Tracheal epithelial cell (primary cell): ENCODE measurements around the gene LSMEM2. TPM values are rescaled to one million over a fixed set of nuclear protein-coding genes. Genes with fewer than 3 reads are reported as not detected.

Experiments used
- total RNA-seq: library from RNA; depleted of rRNA; stranded (reverse); fragments of >200 nt; gene quantifications from 2 replicates; pipeline ENCODE4 v1.2.1, GENCODE V29; 2014

Gene LSMEM2
- not detected in 2 replicates for total RNA-seq

DNA sequence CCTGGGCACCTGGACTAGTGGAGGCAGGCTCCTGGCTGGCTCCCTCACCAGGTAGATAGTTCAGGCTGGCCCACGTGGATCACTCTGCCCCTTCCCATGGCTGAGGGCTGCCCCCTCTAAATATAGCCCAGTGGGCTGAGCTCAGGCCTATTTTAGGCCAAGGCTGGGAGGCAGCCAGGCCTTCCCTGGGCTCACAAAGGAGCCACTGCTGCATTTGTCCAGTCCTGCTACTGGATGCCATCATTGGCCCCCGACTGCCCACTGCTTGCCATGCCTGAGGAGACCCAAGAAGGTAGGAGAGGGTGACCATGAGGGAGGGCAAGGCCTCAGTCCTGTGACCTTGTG lies at the start of gene LSMEM2:
LSMEM2 (plus strand) TSS at position 208 of the 345 bp plus-strand sequence; CDS start at position 235, 27 bp downstream.

DNA sequence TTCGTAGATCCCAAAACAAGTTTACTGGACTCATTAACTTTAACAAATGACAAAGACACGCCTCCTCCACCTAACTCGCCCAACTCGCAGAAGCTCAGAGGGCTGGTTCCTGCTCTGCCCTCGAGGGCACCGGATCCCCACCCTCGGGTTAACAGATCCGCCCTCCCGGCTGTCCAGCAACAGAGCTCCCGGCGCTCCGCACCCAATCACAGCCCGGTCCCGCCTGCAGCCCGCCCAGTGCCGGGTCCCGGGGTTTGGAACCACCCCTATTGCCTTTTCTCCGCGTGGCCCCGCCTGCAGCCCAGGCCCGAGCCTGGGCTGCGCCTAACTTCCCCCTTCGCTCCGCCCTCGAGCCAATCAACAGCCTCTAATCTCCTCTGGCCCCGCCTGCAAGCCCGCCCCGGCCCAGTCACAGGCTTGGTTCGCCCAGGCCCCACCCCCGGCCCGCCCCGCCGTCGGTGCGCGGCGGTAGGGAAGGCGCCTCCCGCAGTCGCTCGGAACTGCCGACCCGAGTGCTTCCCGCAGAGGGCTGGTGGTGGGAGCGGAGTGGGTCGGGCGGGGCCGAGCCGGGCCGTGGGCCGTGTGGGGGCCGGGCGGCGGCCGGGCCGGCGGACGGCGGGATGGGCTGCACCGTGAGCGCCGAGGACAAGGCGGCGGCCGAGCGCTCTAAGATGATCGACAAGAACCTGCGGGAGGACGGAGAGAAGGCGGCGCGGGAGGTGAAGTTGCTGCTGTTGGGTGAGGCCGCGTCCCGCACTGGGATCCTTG lies 43.0 kb upstream of the LSMEM2 start, which contains the start of gene GNAI2:
GNAI2 (plus strand) TSS at position 489 of the 768 bp plus-strand sequence; CDS start at position 621, 132 bp downstream.

DNA sequence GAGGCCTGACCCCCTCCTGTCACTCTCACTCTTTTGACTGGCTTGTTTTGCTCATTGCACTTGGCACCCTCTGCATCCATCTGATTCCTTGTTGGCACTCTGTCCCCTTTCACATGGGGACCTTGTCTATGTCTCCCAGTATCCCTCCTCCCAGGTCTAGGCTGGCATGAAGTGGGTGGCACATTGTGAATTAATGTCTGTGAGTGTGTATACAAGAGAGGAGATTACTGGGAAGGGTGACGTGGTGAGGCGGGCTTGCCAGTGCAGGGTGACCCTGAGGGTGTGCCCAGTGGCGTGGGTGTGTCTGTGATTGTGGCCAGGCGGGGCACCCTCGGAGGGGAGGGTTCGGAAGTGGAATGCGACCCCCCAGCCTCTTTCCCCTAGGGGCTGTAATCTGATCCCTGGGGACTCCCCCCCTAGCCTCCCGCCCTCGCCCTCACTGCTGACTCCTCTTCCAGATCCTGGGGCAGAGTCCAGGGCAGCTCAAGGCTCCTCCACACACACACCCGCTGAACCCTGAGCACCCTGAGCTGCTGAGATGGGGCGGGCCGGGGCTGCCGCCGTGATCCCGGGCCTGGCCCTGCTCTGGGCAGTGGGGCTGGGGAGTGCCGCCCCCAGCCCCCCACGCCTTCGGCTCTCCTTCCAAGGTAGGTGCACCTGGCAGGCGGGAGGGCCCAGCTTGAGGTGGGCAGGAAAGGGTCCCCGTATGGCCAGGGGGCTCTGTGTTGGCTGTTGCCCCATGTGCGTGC lies 10.0 kb upstream of the LSMEM2 start, which contains the start of gene SEMA3B:
SEMA3B (plus strand) TSS at position 445 of the 749 bp plus-strand sequence; CDS start at position 539, 94 bp downstream.

DNA sequence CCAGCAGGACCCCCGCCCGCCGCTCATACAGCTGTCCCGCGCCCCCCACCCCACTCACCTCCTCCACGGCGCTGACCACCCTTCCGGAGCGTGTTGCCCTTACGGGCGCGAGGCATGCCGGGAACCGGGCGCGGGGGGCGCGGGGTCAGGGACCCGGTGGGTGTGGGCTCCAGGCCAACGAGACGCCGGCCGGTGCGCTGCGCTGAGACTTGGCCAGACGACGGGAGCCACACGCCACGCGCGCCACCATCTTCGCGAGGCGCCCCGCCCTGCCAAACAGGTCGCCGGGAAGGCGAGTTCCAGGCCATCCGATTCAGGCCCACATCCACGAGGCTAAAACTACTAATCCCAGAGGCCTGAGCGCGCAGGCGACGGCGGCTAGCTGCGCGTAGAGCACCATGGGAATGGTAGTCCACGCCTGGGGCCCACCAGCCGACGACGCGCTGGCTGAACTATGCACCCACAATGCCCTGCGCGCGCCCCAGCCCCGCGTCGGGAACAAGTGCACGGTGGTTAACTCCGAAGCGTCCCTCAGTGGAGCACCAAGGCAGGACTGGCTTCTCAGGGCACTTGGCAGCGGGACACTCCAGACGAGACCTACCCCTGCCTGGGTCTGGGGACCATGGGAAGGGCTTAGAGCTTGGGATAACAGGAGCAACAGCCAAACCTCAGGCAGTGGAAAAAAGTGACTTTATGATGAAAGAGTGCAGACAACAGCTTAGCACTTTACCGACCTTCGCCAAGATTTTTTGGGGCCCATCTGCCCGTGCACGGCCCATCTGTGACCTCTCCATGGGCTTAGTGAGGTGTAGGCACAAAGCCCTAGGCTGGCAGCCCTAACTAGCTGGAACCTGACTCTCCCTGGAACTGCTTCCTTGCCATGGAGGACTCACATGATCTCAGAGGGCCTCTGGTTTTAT lies 13.5 kb downstream of the LSMEM2 start, which contains the start of gene IFRD2:
IFRD2 (minus strand) TSS at position 271 of the 920 bp plus-strand sequence; CDS start at position 116, 155 bp downstream.

DNA sequence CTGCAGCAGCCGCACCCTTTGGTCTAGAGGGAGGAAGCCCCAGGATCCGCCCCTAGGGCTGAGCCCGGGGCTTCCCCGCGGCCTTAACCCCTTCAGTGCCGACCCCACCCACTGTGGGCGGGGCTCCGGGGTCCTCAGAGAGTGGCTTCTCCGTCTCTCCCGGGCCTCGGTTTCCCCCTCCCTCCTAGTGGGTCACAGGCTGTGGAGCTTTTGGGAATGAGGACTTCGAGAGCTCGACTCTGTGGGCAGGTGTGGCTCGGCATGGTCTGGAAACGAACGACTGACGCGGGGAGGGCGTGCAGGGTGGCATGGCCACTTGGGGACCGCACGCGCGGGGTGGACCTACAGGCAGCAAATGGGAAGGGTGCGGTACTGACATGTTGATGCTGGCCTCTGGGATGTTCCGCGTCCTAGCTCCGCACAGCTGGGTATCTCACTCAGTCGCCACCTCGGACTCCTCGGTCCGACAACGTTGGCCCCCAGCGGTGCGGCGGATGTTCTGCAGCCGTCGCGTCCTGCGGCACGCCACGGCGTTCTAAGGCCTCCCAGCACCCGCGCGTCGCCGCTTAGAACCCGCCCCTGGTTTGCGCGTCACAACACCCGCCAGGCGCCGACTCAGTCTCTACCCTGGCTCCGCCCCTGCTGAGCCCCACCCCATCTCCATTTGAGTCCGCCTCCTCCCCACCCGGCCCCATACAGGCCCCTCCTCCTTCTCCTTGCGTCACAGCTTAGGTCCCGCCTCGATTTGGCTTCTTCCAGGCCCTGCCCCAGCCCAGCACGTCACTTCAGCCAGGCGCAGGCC lies 20.1 kb downstream of the LSMEM2 start, which contains the start of the genes HYAL3 and NAA80:
HYAL3 (minus strand) TSS at position 570 of the 802 bp plus-strand sequence. CDS start 3,803 bp downstream, outside the sequence.
NAA80 (minus strand) TSS at position 570 of the 802 bp plus-strand sequence. CDS start 1,942 bp downstream, outside the sequence.

DNA sequence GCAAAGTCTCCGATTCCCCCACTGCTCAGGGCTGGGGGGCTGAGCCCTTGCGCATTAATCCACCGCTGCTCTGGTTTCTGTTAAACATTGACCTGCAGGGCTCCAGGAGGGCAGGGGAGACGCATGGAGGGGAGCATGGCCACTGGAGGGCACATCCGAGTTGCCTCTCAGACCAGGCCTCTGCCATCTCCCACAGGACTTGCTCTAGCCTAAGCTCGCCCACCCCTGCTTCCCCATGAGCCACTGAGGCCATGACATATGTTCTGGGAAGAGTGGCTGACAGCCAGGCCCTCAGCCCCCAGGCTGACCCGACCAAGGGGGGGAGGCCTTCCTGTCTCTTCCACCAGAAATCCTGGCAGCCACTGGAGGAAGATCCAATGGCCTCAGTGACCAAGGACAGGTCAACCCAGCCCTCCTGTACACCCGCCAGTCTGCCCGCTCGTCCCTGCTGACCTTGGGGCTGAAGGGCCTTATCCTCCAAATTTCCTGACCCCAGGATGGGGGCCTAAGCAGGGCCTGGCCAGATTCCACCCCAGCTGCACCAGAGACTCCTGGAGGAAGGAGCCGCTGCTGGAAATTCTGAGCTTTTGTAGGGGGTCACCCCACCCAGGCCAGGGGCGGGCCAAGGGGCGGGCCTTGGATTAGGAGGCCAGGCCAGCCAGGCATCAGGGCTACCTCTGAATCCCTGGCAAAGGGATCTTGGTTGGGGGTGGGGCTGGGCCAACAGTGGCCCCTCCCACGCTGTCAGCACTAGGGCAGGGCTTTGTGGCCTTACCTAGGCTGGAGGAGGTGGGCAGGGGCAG lies 24.3 kb downstream of the LSMEM2 start, which contains the start of gene HYAL1:
HYAL1 (minus strand) TSS at position 562 of the 803 bp plus-strand sequence. CDS start 618 bp downstream, outside the sequence.

DNA sequence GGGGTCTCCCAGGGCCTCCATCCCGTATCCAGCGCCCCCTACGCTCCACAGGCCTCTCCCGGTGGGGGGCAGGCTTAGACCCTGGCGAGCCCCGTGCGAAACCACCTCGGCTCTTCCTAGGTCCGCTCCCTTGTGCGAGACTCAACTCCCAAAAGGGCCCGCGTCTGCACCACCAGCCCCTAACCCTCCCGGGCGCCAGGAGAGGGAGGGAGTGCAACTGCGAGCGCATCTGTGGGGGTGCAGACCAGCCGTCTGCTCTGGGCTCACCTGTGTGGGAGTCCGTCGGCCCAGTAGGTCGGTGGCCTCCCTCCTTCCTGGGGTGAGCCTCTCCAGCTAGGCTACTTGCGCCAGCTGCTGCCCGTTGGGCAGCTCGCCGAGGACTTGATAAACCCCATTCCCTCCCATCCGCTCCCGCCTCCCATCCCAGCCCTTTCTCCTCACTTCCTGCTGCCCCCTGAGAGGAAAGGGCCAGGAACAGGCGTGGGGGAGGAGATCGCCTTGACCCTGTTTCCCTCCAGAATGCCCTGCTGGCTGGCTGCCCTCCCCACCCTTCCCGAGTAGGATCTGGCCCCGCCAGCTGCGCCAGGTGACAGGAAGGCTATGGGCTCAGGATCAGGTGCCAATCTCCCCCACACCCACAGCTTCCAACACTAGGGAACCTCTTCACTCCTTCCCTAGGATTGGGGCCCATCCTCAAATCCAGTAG lies 43.7 kb downstream of the LSMEM2 start, which contains the start of gene HYAL2:
HYAL2 (minus strand) TSS at position 360 of the 706 bp plus-strand sequence. CDS start 2,256 bp downstream, outside the sequence.

DNA sequence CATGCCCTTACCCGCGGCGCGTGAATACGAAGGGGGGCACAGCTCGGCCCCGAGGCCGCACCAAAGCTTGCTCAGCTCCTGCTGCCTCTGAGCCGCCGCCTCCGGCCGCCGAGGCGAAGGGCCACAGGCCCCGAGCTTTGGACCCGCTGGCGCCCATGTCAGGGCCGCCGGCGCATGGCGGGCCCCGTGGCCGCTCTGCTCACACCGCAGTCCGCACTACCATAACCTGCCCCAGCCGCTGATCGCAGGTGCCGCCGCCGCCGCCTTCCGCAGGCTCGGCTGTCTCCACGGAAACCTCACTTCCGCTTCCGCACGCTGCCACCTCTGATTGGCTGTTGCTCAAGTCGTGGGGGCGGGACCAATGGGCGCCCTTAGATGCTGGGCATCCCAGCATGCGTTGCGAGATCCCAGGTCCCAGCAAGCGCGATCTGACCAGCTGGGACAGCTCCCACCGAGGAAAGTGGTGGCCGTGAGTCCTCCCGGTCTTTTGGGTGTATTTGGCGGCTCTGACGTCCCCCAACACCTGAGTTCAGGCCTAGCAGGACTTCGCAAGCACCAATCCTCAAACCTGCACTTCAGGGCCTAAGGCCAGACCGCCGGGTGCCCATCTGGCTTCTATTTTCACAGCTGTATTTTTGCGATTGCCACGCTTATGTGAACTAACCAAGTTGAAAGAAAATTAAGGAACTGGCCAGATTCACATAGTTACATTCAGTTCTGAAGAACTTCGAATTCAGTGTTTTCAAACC lies 49.2 kb downstream of the LSMEM2 start, which contains the start of gene TUSC2:
TUSC2 (minus strand) TSS at position 281 of the 749 bp plus-strand sequence; CDS start at position 157, 124 bp downstream.

Other genes starting within 250 kb of the LSMEM2 start
- 66.9 and 72.5 TPM in 2 replicates for gene RBM5, start 190.2 kb upstream of the LSMEM2 start, total RNA-seq
- 65.3 and 87.8 TPM in 2 replicates for gene SEMA3F, start 123.8 kb upstream of the LSMEM2 start, total RNA-seq
- gene GNAT1, start 87.5 kb upstream of the LSMEM2 start, total RNA-seq = 0.43 TPM in 1 of 2 replicates, not detected in the other
- gene SLC38A3, start 73.8 kb upstream of the LSMEM2 start, total RNA-seq = not detected in 2 replicates
- gene GNAI2, start 42.9 kb upstream of the LSMEM2 start, total RNA-seq = 85.3 and 148 TPM in 2 replicates
- gene SEMA3B, start 9.9 kb upstream of the LSMEM2 start, total RNA-seq = 8.2 and 15.6 TPM in 2 replicates
- 150 and 196 TPM in 2 replicates for gene IFRD2, start 13.3 kb downstream of the LSMEM2 start, total RNA-seq
- gene HYAL3, start 20.3 kb downstream of the LSMEM2 start, total RNA-seq = 7.5 and 14.7 TPM in 2 replicates
- gene NAA80, start 20.3 kb downstream of the LSMEM2 start, total RNA-seq = 3.1 and 3.4 TPM in 2 replicates
- gene HYAL1, start 24.5 kb downstream of the LSMEM2 start, total RNA-seq = 4.8 and 6.6 TPM in 2 replicates
- 74.0 and 95.7 TPM in 2 replicates for gene HYAL2, start 43.7 kb downstream of the LSMEM2 start, total RNA-seq
- gene TUSC2, start 49.1 kb downstream of the LSMEM2 start, total RNA-seq = 14.9 and 16.9 TPM in 2 replicates
- gene RASSF1, start 61.7 kb downstream of the LSMEM2 start, total RNA-seq = 17.4 and 23.2 TPM in 2 replicates
- gene ZMYND10, start 66.6 kb downstream of the LSMEM2 start, total RNA-seq = 0.24 and 1.9 TPM in 2 replicates
- gene NPRL2, start 71.7 kb downstream of the LSMEM2 start, total RNA-seq = 15.6 and 18.3 TPM in 2 replicates
- 17.1 and 28.4 TPM in 2 replicates for gene CYB561D2, start 71.8 kb downstream of the LSMEM2 start, total RNA-seq
- gene TMEM115, start 80.4 kb downstream of the LSMEM2 start, total RNA-seq = 31.1 and 45.1 TPM in 2 replicates
- gene CACNA2D2, start 224.5 kb downstream of the LSMEM2 start, total RNA-seq = not detected in 2 replicates